H1 (cell line): ENCODE data around the gene CDYL2. TPM values are rescaled to one million over a fixed set of nuclear protein-coding genes. Genes with fewer than 3 reads are reported as not detected.

Experiments used
- JUN ChIP-seq: IDR thresholded peaks from 2 replicates; pipeline ENCODE4 v1.6.1; 2011; ENCODE audit warnings: low read depth, mild to moderate bottlenecking, improper control_type of control experiment, low read length
- SIRT6 ChIP-seq: IDR thresholded peaks from one replicate; pipeline ENCODE4 v1.7.1; 2012; ENCODE audit warnings: low read length, inconsistent platforms
- TCF12 ChIP-seq: IDR thresholded peaks from 2 replicates; pipeline ENCODE4 v1.6.1; 2011; ENCODE audit warnings: low read depth, mild to moderate bottlenecking, low read length
- polyA plus RNA-seq, 7 experiments: library from polyadenylated mRNA; depleted of rRNA in 3 of 7; stranded (reverse) in 5 of 7; unstranded in 2 of 7; fragments of >200 nt in 5 of 7; fragments of 200-250 nt in 2 of 7; gene quantifications; 1 replicate in 5 of 7; 2 replicates in 1 of 7; 4 replicates in 1 of 7; pipeline versions ENCODE4 v1.2.1 to v1.2.3, GENCODE V29; 2011 to 2013; ENCODE audit warnings: missing spikeins in 2 of 7, mixed read lengths in 2 of 7
- total RNA-seq: library from RNA; stranded (reverse); fragmentation: NEBNext Ultra II Directional; extraction: Animal tissue kit (Norgen Biotek cat#: 25700); gene quantifications from 2 replicates; pipeline ENCODE4 v1.2.1, GENCODE V29; 2021

Gene CDYL2
- total and polyA plus RNA-seq, 2 of the 8 experiments (the other 6 are each of a cell fraction or from before 2014, with no cell fraction given), result 0.33 to 5.3 TPM

- TF ChIP-seq SIRT6 (no peak), JUN (no peak), TCF12 (no peak)
These were observed 22.6 kb upstream of the CDYL2 start (continued) for GRCh38 chr16:80827007-80827406.
